ENCODE data around the gene SRPRB.
"Not testable (repeated sequence)": the region's sequence is repeated elsewhere in the genome, so short reads cannot be mapped to it uniquely, and the experiment has no call there.

SRPRB gene

DNA sequence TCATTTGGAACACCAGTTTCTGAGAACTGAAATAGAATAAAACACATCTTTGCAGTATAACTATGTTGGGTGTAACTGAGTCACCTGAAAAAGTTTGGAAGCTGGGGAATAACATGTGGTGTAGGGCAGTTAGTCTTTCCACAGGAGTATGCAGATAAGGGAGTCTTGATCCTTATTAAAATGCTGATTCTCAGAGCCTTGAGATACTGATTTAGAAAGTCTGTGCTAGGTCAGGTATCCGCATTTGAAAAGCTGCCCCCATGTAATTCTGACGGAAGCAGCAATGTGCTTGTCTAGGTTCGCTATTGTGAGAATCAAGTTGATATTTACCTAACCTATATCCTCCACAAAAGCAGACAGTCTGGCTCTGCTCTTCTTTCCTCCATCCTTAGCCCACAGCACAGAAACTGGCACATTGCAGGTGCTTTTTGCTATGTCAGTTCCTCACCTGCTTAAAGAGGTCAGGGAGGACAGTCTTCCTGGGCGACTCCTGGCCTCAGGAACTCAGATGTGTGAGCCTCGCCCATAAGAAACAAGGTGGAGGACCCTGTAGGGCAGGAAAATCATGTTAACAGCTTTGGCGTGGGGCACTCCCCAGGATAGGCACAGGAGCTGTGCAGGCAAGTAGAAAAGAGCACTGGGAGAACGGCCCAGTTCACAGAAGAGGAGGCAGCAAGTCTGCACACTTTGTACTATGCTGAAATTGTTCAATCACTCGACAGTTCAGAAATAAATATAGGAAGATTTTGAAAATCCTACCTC, 27.6 kb upstream of the SRPRB start:
- DNase-seq (ENCODE audit: low read depth, low spot score) = no peak

DNA sequence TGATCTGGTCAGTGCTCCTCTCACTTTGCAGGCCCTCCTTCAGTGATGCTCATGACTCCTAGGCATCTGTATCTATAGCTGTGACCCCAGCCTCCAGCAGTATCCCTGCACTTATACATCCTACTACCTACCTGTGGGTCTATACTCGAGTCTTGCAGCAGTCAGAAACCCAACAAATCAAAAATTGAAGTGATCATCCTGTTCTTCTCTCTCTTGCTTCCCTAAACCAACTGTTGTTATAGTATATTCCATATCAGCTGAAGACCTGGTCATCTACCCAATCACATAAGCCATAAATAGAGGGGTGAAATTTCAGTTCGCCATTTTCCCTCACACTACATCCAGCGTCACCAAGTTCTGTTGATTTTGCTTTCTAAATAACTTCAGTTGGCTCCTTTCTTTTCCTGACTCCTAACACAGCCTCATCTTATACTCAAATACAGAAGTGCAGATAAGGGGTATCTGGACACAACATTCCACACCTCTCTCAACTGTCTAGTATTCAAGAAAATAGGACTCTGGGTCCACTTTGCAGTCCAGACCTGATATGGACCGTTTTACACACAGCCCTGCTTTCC, 25.9 kb upstream of the SRPRB start:
- DNase-seq (ENCODE audit: low read depth, low spot score) = no peak

DNA sequence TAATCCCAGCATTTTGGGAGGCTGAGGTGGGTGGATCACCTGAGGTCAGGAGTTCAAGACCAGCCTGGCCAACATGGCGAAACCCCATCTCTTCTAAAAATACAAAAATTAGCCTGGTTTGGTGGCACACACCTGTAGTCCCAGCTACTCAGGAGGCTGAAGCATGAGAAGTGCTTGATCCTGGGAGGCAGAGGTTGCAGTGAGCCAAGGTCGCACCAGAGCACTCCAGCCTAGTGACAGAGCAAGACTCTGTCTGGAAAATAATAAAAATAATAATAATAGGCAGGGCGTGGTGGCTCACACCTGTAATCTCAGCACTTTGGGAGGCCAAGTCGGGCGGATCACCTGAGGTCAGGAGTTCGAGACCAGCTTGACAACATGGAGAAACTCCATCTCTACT, 24.9 kb upstream of the SRPRB start:
- DNase-seq (ENCODE audit: low read depth, low spot score) = not testable (repeated sequence)

DNA sequence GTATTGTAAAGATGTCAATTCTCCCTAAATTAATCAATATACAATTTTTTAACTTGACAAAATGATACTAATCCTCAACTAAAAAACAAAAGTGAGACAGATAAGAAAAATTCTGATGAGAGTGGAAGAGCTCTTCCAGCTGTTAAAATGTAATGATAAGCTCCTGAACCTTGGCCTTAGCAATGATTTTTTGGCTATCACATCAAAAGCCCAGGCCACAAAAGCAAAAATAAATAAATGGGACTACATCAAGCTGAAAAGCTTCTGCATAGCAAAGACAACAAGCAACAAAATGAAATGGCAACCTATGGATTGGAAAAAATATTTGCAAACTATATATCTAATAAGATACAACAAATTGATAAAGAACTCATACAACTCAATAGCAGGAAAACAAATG, 24.0 kb upstream of the SRPRB start:
- no peak for DNase-seq (ENCODE audit: low read depth, low spot score)

DNA sequence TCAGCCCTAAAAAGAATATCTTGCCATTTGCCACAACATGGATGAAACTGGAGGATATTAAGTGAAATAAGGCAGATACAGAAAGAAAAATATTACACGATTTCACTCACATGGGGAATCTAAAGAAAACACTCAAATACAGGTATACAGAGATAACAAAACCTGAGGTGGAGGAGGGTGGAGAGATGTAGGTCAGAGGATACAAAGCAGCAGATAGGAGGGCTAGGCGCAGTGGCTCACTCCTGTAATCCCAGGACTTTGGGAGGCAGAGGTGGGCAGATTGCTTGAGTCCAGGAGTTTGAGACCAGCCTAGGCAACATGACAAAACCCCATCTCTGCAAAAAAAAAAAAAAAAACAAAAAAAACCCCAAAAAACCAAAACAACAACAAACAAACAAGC, 23.2 kb upstream of the SRPRB start:
- DNase-seq (ENCODE audit: low read depth, low spot score) = no peak

DNA sequence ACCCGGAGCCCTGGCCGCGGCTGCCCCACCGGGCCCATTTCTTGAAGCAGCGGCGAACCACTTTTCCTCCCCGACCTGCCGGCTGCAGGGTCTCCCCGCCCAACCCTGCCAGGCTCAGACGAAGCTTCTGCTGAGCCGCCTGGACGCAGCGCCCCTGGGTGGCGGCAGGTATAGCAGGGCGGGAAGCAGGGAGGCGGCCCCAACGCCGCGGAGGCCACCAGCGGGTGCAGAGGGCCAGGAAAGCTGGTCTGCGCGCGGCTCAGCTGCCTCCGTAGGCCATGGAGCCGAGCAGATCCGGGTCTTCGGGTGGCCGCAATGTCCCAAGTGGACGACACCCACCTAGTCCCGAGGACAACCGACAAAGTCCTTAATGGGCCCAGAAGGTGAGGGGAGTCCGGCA, 21.9 kb upstream of the SRPRB start:
- DNase-seq (ENCODE audit: low read depth, low spot score) = no peak

DNA sequence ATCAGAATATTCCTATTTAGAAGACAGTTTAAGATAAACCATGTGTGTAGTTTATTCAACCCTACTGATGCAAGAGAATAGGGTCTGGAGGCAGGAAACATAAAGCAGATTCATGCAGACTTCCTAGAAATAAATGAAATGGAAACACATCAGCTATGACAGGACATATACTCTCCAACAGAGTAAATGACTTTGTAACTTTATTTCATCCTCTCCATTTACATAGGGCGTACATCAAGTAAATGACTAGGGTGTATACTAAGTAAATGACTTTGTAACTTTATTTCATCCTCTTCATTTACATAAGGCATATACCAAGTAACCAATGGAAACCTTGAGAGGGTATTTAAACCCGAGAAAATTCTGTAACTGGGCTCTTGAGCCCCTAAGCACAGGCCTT, 17.6 kb upstream of the SRPRB start:
- no peak for DNase-seq (ENCODE audit: low read depth, low spot score)

DNA sequence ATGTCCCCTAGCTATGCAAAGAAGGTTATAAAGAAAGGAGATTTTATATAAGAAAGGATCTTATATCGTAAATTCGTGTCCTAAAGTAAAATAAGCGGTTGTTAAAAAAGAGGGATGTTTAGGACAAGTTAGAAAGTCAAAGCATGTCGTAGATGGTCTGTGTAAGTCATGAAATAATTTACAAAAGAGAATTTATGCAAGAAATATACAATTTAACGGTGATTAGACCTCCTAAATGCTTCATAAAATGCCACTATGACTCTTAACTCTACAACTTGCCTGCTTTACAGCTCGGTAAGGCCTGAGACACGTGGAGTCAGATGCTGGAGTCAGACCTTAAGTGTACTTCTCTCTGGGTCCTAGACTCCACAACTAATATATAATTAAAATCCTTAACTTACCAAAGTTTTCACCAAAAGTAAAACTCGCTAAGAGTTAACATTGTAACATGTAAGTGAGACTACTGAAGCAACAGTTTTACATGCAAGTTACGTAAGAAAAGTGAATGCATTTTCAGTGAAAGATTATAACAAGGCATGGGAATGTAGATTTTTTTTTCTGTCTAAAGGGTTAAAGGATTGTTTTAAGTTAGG, 13.3 kb upstream of the SRPRB start:
- DNase-seq (ENCODE audit: low read depth, low spot score) = peak; percentile 15

DNA sequence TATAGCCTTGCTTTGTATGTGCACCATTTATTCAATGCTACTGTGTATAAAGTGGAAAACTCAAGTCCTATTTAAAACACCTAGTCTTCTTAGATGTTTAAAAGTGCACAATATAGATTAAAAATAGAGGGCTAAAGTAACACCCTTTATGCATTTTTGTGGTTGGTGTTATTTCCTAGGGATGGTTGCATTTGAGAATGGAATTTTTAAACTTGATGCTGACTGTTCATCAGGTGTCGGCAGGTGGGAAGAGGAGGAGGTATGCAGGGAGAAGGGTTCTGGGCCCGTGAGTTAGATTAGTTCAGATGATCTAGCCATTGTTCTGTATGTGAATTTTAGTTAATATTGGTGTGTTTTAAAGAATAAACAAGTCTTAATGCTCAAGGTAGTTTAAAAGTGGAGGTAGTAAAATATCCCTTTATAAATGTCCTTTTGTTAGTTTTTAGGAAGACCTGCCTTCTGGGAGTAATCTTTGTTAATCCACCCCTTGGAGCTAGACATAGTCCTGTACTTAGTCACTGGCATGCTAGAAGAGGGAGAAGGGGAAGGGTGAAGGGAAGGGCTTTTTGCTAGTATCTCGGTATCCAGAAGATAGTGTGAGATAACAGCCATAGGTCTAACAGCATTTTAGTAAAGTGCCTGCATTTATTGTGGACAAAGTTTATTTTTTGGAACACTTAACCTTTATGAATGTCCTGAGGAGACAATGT, 8.1 kb upstream of the SRPRB start:
- no peak for DNase-seq (ENCODE audit: low read depth, low spot score)

DNA sequence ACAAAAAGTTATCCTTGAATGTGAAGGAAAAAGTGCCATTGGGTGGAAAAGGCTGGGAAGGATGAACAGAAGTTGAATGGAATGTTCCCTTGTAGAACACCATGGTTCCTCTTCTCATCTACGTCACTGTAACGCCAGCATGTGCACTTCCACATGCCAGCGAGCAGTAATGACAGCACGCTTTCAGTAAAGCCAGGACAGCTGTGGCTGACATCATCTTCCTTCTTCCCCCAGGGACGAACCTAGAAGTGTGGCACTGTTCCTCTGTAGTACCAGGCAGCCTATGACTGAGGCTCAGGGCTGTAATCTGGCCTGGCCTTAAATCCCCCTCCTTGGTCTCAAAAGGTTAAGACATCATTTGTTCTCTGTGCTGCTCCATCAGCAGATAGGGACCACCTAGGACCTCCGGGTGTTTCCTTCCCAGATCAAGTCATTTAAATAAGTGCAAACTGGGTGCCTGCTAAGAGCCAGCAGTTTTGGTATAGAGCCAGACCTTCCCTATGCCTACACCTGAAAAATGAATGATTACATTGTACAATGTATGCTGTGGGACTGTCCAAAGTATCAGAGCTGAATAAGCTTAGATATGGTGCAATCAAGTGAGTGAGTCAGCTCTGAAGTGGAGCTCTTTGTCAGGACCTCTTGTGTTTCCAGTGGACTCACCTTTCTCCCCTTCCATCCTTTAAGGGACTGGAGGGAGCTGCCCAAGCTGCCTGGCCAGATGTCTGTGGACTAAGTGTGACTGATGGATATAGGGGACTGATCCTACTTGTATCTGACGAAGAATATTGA, 5.6 kb upstream of the SRPRB start:
- no peak for DNase-seq (ENCODE audit: low read depth, low spot score)

DNA sequence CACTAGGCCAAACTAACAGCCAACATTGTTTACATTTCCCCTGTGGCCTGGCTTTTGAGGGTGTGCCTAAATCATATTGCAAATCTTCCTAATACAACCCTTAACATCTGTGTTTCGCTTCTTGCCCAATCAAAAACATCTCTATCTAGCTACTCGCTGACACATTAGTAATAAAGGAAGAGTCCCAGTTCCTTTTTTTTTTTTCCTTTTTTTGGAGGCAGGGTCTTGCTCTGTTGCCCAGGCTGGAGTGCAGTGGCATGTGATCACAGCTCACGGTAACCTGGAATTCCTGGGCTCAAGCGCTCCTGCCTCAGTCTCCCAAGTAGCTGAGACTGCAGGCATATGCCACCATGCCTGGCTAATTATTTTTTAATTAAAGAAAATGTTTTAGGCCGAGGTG, 2.1 kb upstream of the SRPRB start:
- no peak for DNase-seq (ENCODE audit: low read depth, low spot score)

DNA sequence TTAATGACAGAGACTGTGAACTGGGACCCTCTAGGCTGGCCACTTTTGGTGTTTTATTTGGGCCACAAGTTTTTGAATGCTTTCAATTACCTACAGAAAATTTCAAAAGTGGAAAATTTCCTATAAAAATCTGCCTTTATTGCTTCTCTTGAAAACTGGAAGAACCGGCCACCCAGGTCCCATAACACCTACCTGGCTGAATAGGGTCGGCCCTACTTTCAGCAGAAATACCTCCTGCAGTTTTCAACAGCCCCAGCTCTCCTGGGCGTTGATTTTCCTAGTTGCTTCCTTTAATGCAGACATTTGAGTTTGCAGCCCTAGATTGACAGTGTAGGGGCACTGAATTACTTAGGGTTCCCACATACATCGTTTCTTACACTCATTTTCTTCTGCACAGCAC, 719 bp upstream of the SRPRB start:
- no peak for DNase-seq (ENCODE audit: low read depth, low spot score)

DNA sequence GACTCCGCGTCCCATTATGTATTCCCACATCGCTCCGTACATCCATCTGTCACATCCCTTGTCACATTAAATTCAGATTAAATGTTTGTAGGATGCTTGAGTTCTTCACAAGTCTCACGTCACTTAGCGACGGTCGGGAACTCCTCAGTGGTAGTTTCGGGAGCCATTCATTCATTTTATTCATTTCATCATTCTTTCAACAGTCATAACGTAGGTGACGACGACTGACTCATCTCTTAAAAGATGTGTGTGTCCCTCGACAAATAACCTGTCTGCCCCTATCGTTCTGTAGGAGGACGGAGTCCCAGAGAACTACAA, 272 bp upstream of the SRPRB start:
- no peak for DNase-seq (ENCODE audit: low read depth, low spot score)

DNA sequence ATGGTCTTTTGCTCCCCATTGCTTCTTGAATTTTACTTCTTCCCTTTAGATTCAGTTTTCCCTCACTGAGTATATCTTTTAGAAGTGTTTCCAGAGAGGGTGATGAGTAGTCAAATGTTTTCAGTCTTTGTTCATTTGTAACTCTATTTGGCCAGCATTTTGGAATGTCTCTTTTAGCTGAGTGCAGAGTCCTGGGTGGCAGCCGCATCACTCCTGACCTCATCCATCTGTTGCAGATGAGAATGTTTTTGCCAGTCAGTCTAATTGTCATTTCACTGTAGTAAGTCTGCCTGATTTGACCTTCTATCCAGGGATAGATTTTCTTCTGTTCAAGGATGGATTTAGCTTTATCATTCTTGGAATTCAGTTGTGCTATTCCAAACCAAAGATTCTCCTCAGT, 7.3 kb downstream of the SRPRB start:
- DNase-seq (ENCODE audit: low read depth, low spot score) = no peak

DNA sequence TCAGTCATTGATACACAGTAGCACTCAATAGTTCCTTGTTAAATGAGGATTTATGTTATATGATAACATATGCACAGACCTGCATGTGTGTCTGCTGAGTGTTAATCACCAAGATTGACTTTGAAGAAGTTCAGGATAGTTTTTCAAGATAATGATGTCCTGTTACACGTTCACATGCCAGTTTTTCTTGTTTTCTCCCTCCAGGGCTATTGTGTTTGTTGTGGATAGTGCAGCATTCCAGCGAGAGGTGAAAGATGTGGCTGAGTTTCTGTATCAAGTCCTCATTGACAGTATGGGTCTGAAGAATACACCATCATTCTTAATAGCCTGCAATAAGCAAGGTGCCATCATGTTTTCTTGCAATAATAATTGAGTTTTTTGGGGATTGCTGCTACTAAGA, 9.8 kb downstream of the SRPRB start:
- DNase-seq (ENCODE audit: low read depth, low spot score) = no peak

DNA sequence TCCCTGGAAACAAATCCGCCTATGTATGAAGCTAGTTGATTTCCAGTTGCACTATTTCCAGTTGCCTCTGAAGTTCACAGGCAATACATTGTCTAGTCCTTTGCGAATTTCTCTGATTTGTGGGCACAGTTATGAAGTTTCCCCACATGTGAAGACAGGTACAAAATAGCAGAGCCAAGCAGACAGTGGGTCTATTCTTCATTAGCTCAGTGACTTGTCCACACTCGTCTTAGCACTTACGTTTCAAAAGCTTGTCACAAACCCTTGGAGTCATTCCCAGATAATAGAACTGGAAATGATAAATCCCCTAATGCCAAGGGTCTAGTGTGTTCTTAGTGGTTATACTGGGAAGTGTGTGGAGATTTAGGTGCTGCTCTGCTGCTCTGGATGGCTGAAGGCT, 14.5 kb downstream of the SRPRB start:
- no peak for DNase-seq (ENCODE audit: low read depth, low spot score)

DNA sequence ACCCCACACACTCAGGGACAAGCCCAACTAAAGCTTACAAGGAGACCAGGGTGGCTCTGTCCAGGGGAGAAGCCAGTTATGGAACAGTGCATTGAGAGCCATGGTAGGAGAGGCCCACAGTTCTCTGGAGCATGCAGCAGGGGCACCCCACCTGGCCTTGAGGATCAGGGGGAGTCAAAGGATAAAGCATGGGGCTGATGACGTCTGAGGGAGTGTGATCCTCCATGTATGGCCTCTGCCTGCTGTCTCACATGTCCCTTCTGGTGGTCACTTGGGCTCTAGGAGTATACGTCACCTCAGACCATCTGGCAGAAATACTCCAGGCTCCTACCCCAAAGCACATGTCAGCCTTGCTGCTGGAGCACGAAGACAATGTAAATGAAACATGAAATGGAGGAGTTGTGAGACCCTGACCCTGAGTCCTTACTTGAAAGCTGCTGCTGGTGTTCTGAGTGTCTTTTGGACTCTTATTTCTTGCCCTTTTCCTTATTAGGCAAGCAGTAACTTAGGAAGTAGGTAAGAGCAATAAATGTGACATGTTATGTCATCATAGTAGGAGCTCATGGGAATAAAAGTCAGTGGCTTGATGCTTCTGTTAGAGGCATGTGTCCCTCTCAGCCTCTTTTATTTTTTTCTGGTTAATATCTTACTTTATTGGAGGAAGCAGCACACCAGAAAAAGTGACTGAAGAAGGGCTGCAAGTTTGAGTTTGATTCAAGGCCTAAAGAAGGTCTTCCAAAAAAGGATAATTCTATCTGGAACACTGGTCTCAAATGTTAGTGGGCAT, 15.5 kb downstream of the SRPRB start:
- no peak for DNase-seq (ENCODE audit: low read depth, low spot score)

DNA sequence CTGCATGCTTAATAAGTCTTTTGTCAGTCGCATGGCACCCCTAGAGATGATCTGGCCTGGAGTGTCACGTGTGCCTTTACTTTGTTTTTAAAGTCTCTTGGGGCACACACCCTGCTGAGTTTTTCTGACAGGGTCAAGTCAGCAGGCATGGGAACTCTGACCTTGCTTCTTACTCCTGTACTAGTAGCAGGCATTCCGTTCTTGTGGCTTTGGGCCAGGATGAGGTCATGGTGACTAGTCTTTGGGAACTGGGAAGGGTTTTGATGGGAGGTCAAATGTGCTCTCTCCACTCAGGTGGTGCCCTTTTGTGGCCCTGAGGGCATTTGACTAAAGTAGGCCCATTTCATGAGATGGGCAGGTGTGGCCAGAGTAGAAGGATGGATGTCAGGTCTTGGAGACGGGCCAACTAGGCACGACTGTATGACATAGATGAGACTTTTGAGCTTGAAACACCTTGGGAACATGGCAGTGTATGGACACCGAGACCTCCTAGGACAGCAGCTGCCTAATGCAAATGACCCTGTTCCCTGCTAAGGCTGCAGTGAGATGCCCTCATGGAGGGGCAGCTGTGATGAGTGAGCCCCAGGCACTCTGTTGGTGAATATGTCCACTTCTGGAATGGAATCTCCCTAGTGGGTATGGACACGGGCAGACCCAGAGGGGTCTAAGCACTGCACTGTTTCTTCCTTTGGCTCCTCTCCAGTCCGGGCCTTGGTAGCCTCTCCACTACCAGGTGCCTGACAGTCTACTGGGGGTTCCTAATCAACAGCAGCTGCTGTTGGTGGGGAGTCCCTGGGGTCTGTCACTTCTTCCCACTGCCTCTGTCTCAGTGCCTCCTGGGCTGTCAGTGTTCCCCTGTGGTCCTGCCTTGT, 16.4 kb downstream of the SRPRB start:
- peak; percentile 50 for DNase-seq (ENCODE audit: low read depth, low spot score)

DNA sequence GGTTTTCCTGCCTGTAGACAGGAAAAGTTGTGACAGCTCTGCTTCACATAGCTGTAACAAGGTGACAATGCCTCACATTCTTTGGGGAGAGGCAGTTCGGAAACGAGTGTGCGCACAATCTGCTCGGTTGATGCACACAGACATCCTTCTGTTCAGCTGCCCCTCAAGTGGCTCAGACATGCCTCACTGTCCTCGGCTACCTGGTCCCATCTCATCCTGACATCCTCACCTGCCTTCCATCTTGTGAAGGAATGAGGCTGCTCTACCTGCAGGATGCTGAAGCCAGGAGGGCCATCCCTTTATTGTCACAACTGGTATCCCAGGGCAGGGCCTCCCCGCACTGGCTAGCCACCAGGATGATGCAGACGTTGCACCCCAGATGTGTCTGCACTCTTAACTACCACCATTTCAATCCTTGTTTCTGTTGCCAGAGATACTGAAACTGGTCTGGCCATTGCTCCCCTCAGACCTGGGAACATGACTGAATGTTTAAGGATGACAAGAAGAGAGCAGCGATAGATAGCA, 19.4 kb downstream of the SRPRB start:
- DNase-seq (ENCODE audit: low read depth, low spot score) = no peak
